OCI-LY1 (cell line): ENCODE data around the gene TBC1D14.

Experiments
- H2AFZ ChIP-seq: fragments of 200-600 bp; sonication (generic), shearing (Covaris generic); 2 replicates; pipeline ENCODE4 v1.6.0; 2014; ENCODE audit warnings: antibody characterized with exemption, mild to moderate bottlenecking, low read length
- H3F3A ChIP-seq: fragments of 200-600 bp; sonication (generic), shearing (Covaris generic); 2 replicates; pipeline ENCODE4 v1.6.0; 2014; ENCODE audit warnings: mild to moderate bottlenecking, antibody characterized with exemption, low read length, moderate library complexity; ENCODE audit not compliant: insufficient read depth
- H3K27ac ChIP-seq: fragments of 200-600 bp; sonication (generic); 2 replicates; pipeline ENCODE4 v1.5.1; 2014; ENCODE audit warnings: low read length, mixed run types, mild to moderate bottlenecking, low read depth; ENCODE audit not compliant: poor library complexity, severe bottlenecking
- H3K27me3 ChIP-seq: fragments of 200-600 bp; sonication (generic); 2 replicates; pipeline ENCODE4 v1.6.0; 2014; ENCODE audit warnings: antibody characterized with exemption, mild to moderate bottlenecking, low read length, moderate library complexity; ENCODE audit not compliant: insufficient read depth
- H3K36me3 ChIP-seq: fragments of 200-600 bp; sonication (generic); 2 replicates; pipeline ENCODE4 v1.6.1; 2014; ENCODE audit warnings: mild to moderate bottlenecking, antibody characterized with exemption, low read length, moderate library complexity, mixed read lengths; ENCODE audit not compliant: insufficient read depth
- H3K4me1 ChIP-seq: fragments of 200-600 bp; sonication (generic); 2 replicates; pipeline ENCODE4 v1.5.1; 2014; ENCODE audit warnings: mild to moderate bottlenecking, low read length, moderate library complexity; ENCODE audit not compliant: insufficient read depth, severe bottlenecking
- H3K4me2 ChIP-seq: fragments of 200-600 bp; sonication (generic), shearing (Covaris generic); 2 replicates; pipeline ENCODE4 v1.6.1; 2014; ENCODE audit warnings: low read length
- H3K4me3 ChIP-seq: fragments of 200-600 bp; sonication (generic); 2 replicates; pipeline ENCODE4 v1.5.1; 2014; ENCODE audit warnings: low read length, low read depth, mild to moderate bottlenecking, mixed read lengths; ENCODE audit not compliant: poor library complexity, severe bottlenecking
- H3K79me2 ChIP-seq: fragments of 200-600 bp; shearing (Covaris generic); 2 replicates; pipeline ENCODE4 v1.6.1; 2016; ENCODE audit warnings: mixed run types, low read length, mixed read lengths; ENCODE audit not compliant: insufficient read depth
- H3K9ac ChIP-seq: fragments of 200-600 bp; sonication (generic), shearing (Covaris generic); 2 replicates; pipeline ENCODE4 v1.6.1; 2014; ENCODE audit warnings: mild to moderate bottlenecking, low read length, mixed read lengths
- H3K9me2 ChIP-seq: fragments of 200-600 bp; sonication (generic), shearing (Covaris generic); 2 replicates; pipeline ENCODE4 v1.6.1; 2014; ENCODE audit warnings: low read depth, mild to moderate bottlenecking, low read length, mixed read lengths
- H3K9me3 ChIP-seq: fragments of 200-600 bp; shearing (Covaris generic); 2 replicates; pipeline ENCODE4 v1.6.1; 2014; ENCODE audit warnings: low read length, mixed read lengths
- H4K20me1 ChIP-seq: fragments of 200-600 bp; sonication (generic), shearing (Covaris generic); 2 replicates; pipeline ENCODE4 v1.6.0; 2016; ENCODE audit warnings: mild to moderate bottlenecking, low read length; ENCODE audit not compliant: insufficient read depth
- CTCF ChIP-seq: fragments of 200-600 bp; sonication (generic), shearing (Covaris generic); IDR thresholded peaks from 2 replicates; pipeline ENCODE4 v1.5.1; 2017; ENCODE audit warnings: mild to moderate bottlenecking, antibody characterized with exemption, low read length, moderate library complexity, mixed read lengths
- EZH2 ChIP-seq: fragments of 200-600 bp; sonication (generic), shearing (Covaris generic); IDR thresholded peaks from 2 replicates; pipeline ENCODE4 v1.8.0; 2017; ENCODE audit warnings: borderline replicate concordance, mixed run types, mild to moderate bottlenecking, antibody characterized with exemption, low read length, moderate library complexity, mixed read lengths

Gene TBC1D14

GRCh38 chr4:6983544-6984142, 74.0 kb downstream of the TBC1D14 start:
- no peaks in the 10 kb centered on the region for H4K20me1 ChIP-seq

GRCh38 chr4:6984612-6985425, 75.2 kb downstream of the TBC1D14 start:
- Histone ChIP-seq H3K36me3 (no peaks in the 10 kb centered on the region), H3K9ac (peak overlapping the region; percentile 13; the same call in 1 of the 2 replicates), H3K9me2 (no peaks in the 10 kb centered on the region), H2AFZ (no peak overlapping the region), H4K20me1 (no peaks in the 10 kb centered on the region), H3K4me2 (peak overlapping the region; percentile 77), H3K27ac (no peak overlapping the region), H3K4me1 (peaks cover 45% of the 10 kb centered on the region), H3K4me3 (peak overlapping the region; percentile 92), H3K27me3 (no peaks in the 10 kb centered on the region), H3F3A (no peaks in the 10 kb centered on the region), H3K9me3 (no peaks in the 10 kb centered on the region), H3K79me2 (peaks cover 12% of the 10 kb centered on the region; the same call in 1 of the 2 replicates)
- no peak for TF ChIP-seq CTCF
- no peak for TF ChIP-seq EZH2

More at GRCh38 chr4:6983544-6984142, 74.0 kb downstream of the TBC1D14 start:
- no peaks in the 10 kb centered on the region for H3F3A ChIP-seq
- peaks cover 43% of the 10 kb centered on the region for H3K4me1 ChIP-seq
- no peaks in the 10 kb centered on the region for H3K9me2 ChIP-seq
- H2AFZ ChIP-seq = no peak overlapping the region
- H3K79me2 ChIP-seq = peaks cover 12% of the 10 kb centered on the region; the same call in 1 of the 2 replicates
- no peaks in the 10 kb centered on the region for H3K27me3 ChIP-seq
- H3K36me3 ChIP-seq = no peaks in the 10 kb centered on the region
- H3K27ac ChIP-seq = no peak overlapping the region
- no peaks in the 10 kb centered on the region for H3K9me3 ChIP-seq
- peak overlapping the region; percentile 29; the same call in 1 of the 2 replicates for H3K4me2 ChIP-seq
- H3K4me3 ChIP-seq = no peak overlapping the region
- H3K9ac ChIP-seq = no peak overlapping the region
- TF ChIP-seq CTCF = no peak
- no peak for TF ChIP-seq EZH2

- Histone ChIP-seq H4K20me1 (no peaks in the 10 kb centered on the region), H3K9me2 (no peaks in the 10 kb centered on the region), H3K79me2 (peaks cover 14% of the 10 kb centered on the region; the same call in 1 of the 2 replicates), H3K4me2 (peak overlapping the region; percentile 77), H3K4me1 (peaks cover 46% of the 10 kb centered on the region), H2AFZ (no peak overlapping the region), H3F3A (no peaks in the 10 kb centered on the region), H3K27me3 (no peaks in the 10 kb centered on the region), H3K4me3 (peak overlapping the region; percentile 92), H3K36me3 (no peaks in the 10 kb centered on the region), H3K9me3 (no peaks in the 10 kb centered on the region), H3K27ac (peak overlapping the region; percentile 59), H3K9ac (peak overlapping the region; percentile 69)
- no peak for TF ChIP-seq EZH2
- no peak for TF ChIP-seq CTCF
These were observed 76.6 kb downstream of the TBC1D14 start for GRCh38 chr4:6986072-6986780.
